Skeletal muscle satellite cell (primary cell): ENCODE results near the gene SERPINA1.
A peak's percentile ranks its signal among the peaks of the same experiment; 100 is the strongest.

Experiments used
- H3K27me3 ChIP-seq: 2 replicates; pipeline ENCODE4 v1.7.0; 2013; ENCODE audit warnings: low read length; ENCODE audit not compliant: control insufficient read depth, insufficient read depth
- H3K36me3 ChIP-seq: 2 replicates; pipeline ENCODE4 v1.7.0; 2013; ENCODE audit warnings: mild to moderate bottlenecking, control low read depth, low read length; ENCODE audit not compliant: insufficient read depth
- H3K4me1 ChIP-seq: 2 replicates; pipeline ENCODE4 v1.7.0; 2013; ENCODE audit warnings: low read length; ENCODE audit not compliant: control insufficient read depth, insufficient read depth
- H3K4me2 ChIP-seq: 2 replicates; pipeline ENCODE4 v1.7.0; 2013; ENCODE audit warnings: mild to moderate bottlenecking, low read length
- H3K4me3 ChIP-seq: 2 replicates; pipeline ENCODE4 v1.7.0; 2013; ENCODE audit warnings: low read length
- H3K9ac ChIP-seq: 2 replicates; pipeline ENCODE4 v1.7.0; 2013; ENCODE audit warnings: mild to moderate bottlenecking, low read depth, low read length, moderate library complexity
- H3K9me3 ChIP-seq: replicated peaks from 2 replicates; pipeline ENCODE4 v1.7.0; 2013; ENCODE audit warnings: mild to moderate bottlenecking, control low read depth, low read length

Gene SERPINA1

GRCh38 chr14:94380225-94381148 is 7.9 kb downstream of the SERPINA1 start:
- Histone ChIP-seq H3K4me2 (no peak overlapping the region), H3K4me1 (peaks cover 7% of the 10 kb centered on the region), H3K27me3 (no peaks in the 10 kb centered on the region), H3K9me3 (no peaks in the 10 kb centered on the region), H3K36me3 (no peaks in the 10 kb centered on the region), H3K9ac (no peak overlapping the region), H3K4me3 (no peak overlapping the region)

DNA sequence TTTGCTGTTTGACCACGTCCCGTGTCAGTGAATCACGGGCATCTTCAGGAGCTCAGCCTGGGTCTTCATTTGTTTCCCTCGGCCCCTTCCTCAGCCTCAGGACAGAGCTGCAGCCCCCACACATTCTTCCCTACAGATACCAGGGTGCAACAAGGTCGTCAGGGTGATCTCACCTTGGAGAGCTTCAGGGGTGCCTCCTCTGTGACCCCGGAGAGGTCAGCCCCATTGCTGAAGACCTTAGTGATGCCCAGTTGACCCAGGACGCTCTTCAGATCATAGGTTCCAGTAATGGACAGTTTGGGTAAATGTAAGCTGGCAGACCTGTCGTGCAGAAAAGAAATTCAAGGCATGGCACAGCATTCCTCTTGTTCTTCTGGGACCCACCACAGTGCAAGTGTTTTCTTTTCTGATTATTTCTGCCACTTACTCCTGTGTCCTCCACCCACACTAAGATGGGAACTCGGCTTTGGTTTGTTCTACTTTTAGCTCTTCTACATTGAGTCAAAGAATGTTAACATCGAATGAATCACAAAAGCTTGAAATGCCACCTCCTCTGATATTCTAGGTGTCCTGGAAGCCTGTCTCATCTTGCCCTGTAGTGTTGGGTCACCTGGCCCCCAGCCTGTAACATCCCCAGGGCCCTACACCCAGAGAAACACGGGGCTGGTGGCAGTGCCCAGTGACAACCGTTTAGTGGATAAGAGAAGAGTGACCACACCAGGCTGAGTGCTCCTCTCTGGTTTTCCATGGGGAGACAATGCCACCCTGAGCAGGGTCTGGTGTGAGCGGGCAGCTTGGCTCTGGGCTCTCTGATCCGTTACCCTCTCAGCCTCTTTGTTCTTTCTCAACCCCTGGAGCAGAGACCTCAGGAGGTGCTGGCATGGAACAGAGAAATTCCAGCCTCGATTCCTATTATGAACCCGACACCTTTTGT is 8.8 kb downstream of the SERPINA1 start:
- Histone ChIP-seq H3K9ac (no peak overlapping the region), H3K36me3 (no peaks in the 10 kb centered on the region), H3K4me1 (peaks cover 16% of the 10 kb centered on the region), H3K9me3 (no peaks in the 10 kb centered on the region), H3K4me3 (no peak overlapping the region), H3K27me3 (no peaks in the 10 kb centered on the region), H3K4me2 (no peak overlapping the region)

DNA sequence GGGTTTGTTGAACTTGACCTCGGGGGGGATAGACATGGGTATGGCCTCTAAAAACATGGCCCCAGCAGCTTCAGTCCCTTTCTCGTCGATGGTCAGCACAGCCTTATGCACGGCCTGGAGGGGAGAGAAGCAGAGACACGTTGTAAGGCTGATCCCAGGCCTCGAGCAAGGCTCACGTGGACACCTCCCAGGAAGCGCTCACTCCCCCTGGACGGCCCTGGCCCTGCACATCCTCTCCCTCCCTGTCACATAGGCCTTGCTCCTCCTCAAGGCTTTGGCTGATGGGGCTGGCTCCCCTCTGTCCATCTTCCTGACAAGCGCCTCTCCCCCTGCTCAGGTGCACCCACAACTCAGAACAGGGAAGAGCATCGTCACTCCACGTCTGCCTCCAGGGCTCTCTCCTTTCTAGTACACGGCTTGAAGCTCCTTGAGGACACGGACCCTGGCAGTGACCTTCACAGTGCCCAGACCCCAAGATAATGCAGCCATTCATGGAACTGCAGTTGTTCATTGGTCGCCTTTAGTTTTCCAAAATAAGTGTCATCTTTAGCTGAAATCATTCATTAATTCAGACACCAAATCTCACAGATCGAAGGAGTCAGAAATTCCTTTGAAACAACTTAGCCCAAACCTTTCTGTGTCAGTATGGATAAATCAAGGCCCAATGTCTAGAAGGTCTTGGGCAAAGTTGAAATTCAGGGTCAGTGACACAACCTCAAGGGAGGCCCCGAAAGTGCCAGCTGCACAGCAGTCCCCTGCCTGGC is 9.7 kb downstream of the SERPINA1 start:
- Histone ChIP-seq H3K27me3 (no peaks in the 10 kb centered on the region), H3K9me3 (no peaks in the 10 kb centered on the region), H3K36me3 (no peaks in the 10 kb centered on the region), H3K4me3 (no peak overlapping the region), H3K9ac (no peak overlapping the region), H3K4me2 (no peak overlapping the region), H3K4me1 (peaks cover 24% of the 10 kb centered on the region)

GRCh38 chr14:94377866-94378470 is 10.4 kb downstream of the SERPINA1 start:
- Histone ChIP-seq H3K9me3 (no peaks in the 10 kb centered on the region), H3K27me3 (no peaks in the 10 kb centered on the region), H3K4me3 (no peak overlapping the region), H3K4me1 (peaks cover 30% of the 10 kb centered on the region), H3K9ac (no peak overlapping the region), H3K36me3 (no peaks in the 10 kb centered on the region), H3K4me2 (no peak overlapping the region)

- Histone ChIP-seq H3K9ac (no peak overlapping the region), H3K4me3 (no peak overlapping the region), H3K9me3 (no peaks in the 10 kb centered on the region), H3K4me1 (peaks cover 36% of the 10 kb centered on the region), H3K36me3 (no peaks in the 10 kb centered on the region), H3K4me2 (no peak overlapping the region), H3K27me3 (no peaks in the 10 kb centered on the region)
Measured at GRCh38 chr14:94376976-94377865, 11.2 kb downstream of the SERPINA1 start.

DNA sequence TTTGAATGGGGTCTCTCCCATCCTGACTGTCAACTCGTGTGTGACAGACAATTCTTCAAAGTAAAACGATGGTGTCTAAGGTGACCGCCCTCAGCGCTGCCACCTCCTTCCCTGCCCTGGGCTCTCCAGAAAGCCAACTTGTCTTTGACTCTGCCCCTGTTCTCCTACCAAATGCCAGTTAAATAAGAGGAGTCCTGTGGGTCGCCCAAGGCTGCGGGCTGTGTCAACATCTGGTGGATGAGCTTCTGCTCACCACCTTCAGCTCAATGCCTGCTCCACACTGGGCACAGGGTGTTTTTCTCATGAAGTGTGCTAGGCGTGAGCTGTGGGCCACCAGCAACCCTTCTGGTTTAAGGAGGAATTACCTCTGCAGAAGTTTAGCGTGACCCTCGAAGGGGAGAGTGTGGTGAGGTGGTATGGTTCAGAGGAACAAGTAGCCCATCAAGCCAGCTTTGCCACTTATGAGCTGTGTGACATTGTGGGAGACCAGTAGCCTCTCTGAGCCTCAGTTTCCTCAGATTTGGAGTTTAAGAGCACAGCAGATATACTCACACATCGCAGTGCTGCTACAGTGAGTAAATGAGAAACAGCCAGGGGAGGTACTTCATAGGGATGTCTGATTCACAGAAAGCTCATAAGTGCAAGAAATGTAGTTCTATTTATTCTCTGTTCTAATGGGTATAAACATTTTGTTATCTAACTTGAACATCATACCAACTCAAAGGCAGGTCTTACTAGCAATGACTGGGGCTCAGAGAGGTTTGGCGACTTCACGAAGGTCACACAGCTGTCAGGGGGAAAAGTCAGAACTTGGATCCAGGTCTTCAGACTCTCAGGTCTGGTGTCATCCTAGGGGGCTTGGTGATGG is 12.1 kb downstream of the SERPINA1 start:
- Histone ChIP-seq H3K4me3 (no peak overlapping the region), H3K36me3 (no peaks in the 10 kb centered on the region), H3K27me3 (no peaks in the 10 kb centered on the region), H3K9ac (no peak overlapping the region), H3K4me1 (peaks cover 36% of the 10 kb centered on the region), H3K4me2 (no peak overlapping the region), H3K9me3 (no peaks in the 10 kb centered on the region)

GRCh38 chr14:94375552-94376107 is 12.8 kb downstream of the SERPINA1 start:
- Histone ChIP-seq H3K9ac (no peak overlapping the region), H3K27me3 (no peaks in the 10 kb centered on the region), H3K4me2 (no peak overlapping the region), H3K9me3 (no peaks in the 10 kb centered on the region), H3K4me3 (no peak overlapping the region), H3K36me3 (no peaks in the 10 kb centered on the region), H3K4me1 (peaks cover 36% of the 10 kb centered on the region)

DNA sequence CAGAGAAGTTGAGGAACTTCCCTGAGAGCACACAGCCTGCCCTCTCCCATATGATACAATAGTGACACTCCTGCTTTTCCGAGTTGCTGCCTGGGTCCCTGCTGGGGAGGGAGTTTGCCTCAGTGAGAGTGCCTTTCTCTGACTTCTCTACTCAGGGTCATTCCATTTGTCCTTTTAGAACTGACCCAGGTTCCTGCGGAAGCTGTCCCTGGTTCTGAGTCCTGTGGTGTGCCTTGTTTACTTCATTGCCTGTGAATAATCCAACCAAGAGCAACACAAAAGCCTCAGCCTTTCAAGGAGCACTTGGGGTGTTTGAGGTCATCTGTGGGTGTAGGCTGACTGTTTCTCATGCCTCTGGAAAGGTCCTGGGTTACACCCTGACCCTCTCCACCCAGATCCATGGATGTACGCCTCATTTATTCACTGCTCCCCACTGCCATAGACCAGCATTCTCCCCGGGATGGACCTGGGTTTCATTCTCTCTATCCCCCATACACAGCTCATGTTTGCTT is 13.6 kb downstream of the SERPINA1 start:
- H3K9ac ChIP-seq = no peak overlapping the region
- peaks cover 35% of the 10 kb centered on the region for H3K4me1 ChIP-seq
- no peak overlapping the region for H3K4me3 ChIP-seq
- peak overlapping the region; percentile 6 for H3K4me2 ChIP-seq
- H3K27me3 ChIP-seq = no peaks in the 10 kb centered on the region
- H3K36me3 ChIP-seq = no peaks in the 10 kb centered on the region
- H3K9me3 ChIP-seq = no peaks in the 10 kb centered on the region

DNA sequence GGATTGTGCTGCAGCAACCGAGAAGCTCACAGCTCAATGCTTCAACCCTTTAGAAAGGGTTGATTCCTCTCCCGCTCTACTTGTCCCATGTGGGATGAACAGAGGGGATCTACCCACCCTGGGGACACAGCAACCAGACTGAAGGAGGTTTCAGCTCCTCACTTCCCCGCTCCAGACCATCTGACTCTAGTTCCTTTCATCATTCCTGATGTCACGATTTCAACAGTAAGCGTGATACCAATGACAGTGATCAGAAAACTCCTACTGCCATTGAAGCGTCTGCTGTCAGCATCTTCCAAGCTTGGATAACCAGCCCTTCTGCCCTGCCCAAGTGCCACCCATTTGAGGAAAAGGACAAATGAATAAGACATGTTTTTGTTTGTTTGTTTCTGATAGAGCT is 14.3 kb downstream of the SERPINA1 start:
- H3K27me3 ChIP-seq = no peaks in the 10 kb centered on the region
- H3K9ac ChIP-seq = no peak overlapping the region
- H3K9me3 ChIP-seq = no peaks in the 10 kb centered on the region
- peaks cover 30% of the 10 kb centered on the region for H3K4me1 ChIP-seq
- peak overlapping the region; percentile 16 for H3K4me2 ChIP-seq
- H3K4me3 ChIP-seq = no peak overlapping the region
- no peaks in the 10 kb centered on the region for H3K36me3 ChIP-seq
